ENCODE data around the gene ISY1.
"Not testable (repeated sequence)": the region's sequence is repeated elsewhere in the genome, so short reads cannot be mapped to it uniquely, and the experiment has no call there.

Gene ISY1

GRCh38 chr3:129120254-129121004 is 40.4 kb downstream of the ISY1 start:
- peak; percentile 96 to 97 (median 96) for DNase-seq

GRCh38 chr3:129119365-129120100 is 41.3 kb downstream of the ISY1 start:
- DNase-seq: no peak

- no peak for DNase-seq
These were observed 42.1 kb downstream of the ISY1 start for GRCh38 chr3:129118745-129119144.

- no peak for DNase-seq
These were observed 43.7 kb downstream of the ISY1 start for GRCh38 chr3:129117134-129117533.

GRCh38 chr3:129116482-129116946 is 44.3 kb downstream of the ISY1 start:
- DNase-seq: peak; percentile 26 to 40 (median 26)

GRCh38 chr3:129114455-129114854 is 46.4 kb downstream of the ISY1 start:
- DNase-seq: no peak

GRCh38 chr3:129112308-129113052 is 48.4 kb downstream of the ISY1 start:
- DNase-seq: peak; percentile 75 to 85 (median 84)

GRCh38 chr3:129111076-129111780 is 49.6 kb downstream of the ISY1 start:
- not testable (repeated sequence) for DNase-seq

GRCh38 chr3:129107793-129108192 is 53.1 kb downstream of the ISY1 start:
- no peak for DNase-seq

- no peak for DNase-seq
These were observed 53.8 kb downstream of the ISY1 start for GRCh38 chr3:129106866-129107565.

- no peak for DNase-seq
These were observed 54.5 kb downstream of the ISY1 start for GRCh38 chr3:129106320-129106719.

GRCh38 chr3:129105862-129106261 is 55.0 kb downstream of the ISY1 start:
- no peak for DNase-seq

GRCh38 chr3:129104498-129105079 is 56.3 kb downstream of the ISY1 start:
- DNase-seq: no peak

GRCh38 chr3:129104051-129104450 is 56.8 kb downstream of the ISY1 start:
- DNase-seq: no peak

GRCh38 chr3:129103296-129103695 is 57.6 kb downstream of the ISY1 start:
- no peak for DNase-seq

- DNase-seq: no peak
These were observed 59.3 kb downstream of the ISY1 start for GRCh38 chr3:129101370-129102138.

GRCh38 chr3:129100274-129100673 is 60.6 kb downstream of the ISY1 start:
- DNase-seq: no peak

GRCh38 chr3:129095285-129095684 is 65.6 kb downstream of the ISY1 start:
- no peak for DNase-seq

- DNase-seq: not testable (repeated sequence)
These were observed 72.6 kb downstream of the ISY1 start for GRCh38 chr3:129088312-129088711.

GRCh38 chr3:129087904-129088303 is 73.0 kb downstream of the ISY1 start:
- DNase-seq: peak in 2 of 3 donors; percentile 28 to 33
